ENCODE results near the gene OXCT1.

DNA sequence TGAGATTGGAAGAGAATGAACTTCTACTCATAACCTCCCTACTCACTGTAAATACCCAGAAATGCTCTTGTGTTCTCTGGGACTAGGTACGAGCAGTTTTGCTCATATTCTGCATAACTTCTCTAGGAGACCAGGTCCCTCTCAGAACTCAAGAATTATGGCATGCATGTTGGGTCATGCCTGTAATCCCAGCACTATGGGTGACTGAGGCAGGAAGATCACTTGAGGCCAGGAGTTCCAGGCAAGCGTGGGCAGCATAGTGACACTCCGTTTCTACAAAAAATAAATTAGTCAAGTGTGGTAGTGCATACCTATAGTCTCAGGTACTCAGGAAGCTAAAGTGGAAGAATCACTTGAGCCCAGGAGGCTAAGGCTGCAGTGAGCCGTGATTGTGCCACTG is 141.9 kb downstream of the OXCT1 start:
- no peak for TF ChIP-seq EZH2 (IDR thresholded peaks at IDR 0.05; ENCODE audit: borderline replicate concordance, low read length)
- TF ChIP-seq, protein P1, sequence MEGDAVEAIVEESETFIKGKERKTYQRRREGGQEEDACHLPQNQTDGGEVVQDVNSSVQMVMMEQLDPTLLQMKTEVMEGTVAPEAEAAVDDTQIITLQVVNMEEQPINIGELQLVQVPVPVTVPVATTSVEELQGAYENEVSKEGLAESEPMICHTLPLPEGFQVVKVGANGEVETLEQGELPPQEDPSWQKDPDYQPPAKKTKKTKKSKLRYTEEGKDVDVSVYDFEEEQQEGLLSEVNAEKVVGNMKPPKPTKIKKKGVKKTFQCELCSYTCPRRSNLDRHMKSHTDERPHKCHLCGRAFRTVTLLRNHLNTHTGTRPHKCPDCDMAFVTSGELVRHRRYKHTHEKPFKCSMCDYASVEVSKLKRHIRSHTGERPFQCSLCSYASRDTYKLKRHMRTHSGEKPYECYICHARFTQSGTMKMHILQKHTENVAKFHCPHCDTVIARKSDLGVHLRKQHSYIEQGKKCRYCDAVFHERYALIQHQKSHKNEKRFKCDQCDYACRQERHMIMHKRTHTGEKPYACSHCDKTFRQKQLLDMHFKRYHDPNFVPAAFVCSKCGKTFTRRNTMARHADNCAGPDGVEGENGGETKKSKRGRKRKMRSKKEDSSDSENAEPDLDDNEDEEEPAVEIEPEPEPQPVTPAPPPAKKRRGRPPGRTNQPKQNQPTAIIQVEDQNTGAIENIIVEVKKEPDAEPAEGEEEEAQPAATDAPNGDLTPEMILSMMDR (conservative IDR thresholded peaks at IDR 0.05 in 1 of 2, IDR thresholded peaks at IDR 0.05 in 1 of 2; ENCODE audit: extremely low read depth in 1 of 2, insufficient read depth in 1 of 2, low read depth in 1 of 2, low read length in 2 of 2), result no peak
